Fibroblast of lung (primary cell): Measurements from ENCODE around the gene SCTR. TPM values are rescaled to one million over a fixed set of nuclear protein-coding genes. Genes with fewer than 3 reads are reported as not detected.

ENCODE experiments used
- DNase-seq, 2 donors: peaks; one replicate each; pipeline versions ENCODE4 v3.0.0 to v3.0.0-alpha.2; 2010; ENCODE audit warnings: low read depth in 2 of 2
- H2AFZ ChIP-seq: 2 replicates; pipeline ENCODE4 v1.5.1; 2012; ENCODE audit warnings: low read length, control low read depth, inconsistent platforms
- H3K27ac ChIP-seq: 2 replicates; pipeline ENCODE4 v1.5.1; 2011; ENCODE audit warnings: low read length, control low read depth; ENCODE audit not compliant: insufficient read depth
- H3K27me3 ChIP-seq: 2 replicates; pipeline ENCODE4 v1.5.1; 2011; ENCODE audit warnings: mild to moderate bottlenecking, low read length; ENCODE audit not compliant: control insufficient read depth, insufficient read depth
- H3K36me3 ChIP-seq: 2 replicates; pipeline ENCODE4 v1.5.1; 2011; ENCODE audit warnings: low read length; ENCODE audit not compliant: control insufficient read depth, insufficient read depth
- H3K4me1 ChIP-seq: 2 replicates; pipeline ENCODE4 v1.5.1; 2011; ENCODE audit warnings: low read length; ENCODE audit not compliant: control insufficient read depth, insufficient read depth; ENCODE audit errors: extremely low read depth
- H3K4me2 ChIP-seq: 2 replicates; pipeline ENCODE4 v1.5.1; 2011; ENCODE audit warnings: low read length, control low read depth; ENCODE audit not compliant: insufficient read depth; ENCODE audit errors: extremely low read depth
- H3K4me3 ChIP-seq, 4 experiments: fragments of 200-600 bp in 1 of 4; sonication (generic) in 1 of 4; replicated peaks in 1 of 4; 2 replicates each; pipeline ENCODE4 v1.5.1; 2011 to 2016; ENCODE audit warnings: low read length in 4 of 4, low read depth in 3 of 4, mild to moderate bottlenecking in 3 of 4, control low read depth in 2 of 4, inconsistent platforms in 1 of 4, mixed read lengths in 1 of 4; ENCODE audit not compliant: insufficient read depth in 1 of 4; ENCODE audit errors: control extremely low read depth in 1 of 4
- H3K79me2 ChIP-seq: 2 replicates; pipeline ENCODE4 v1.5.1; 2012; ENCODE audit warnings: mild to moderate bottlenecking, low read length, inconsistent platforms; ENCODE audit not compliant: control insufficient read depth, insufficient read depth
- H3K9ac ChIP-seq: 2 replicates; pipeline ENCODE4 v1.5.1; 2011; ENCODE audit warnings: mild to moderate bottlenecking, low read length, control low read depth; ENCODE audit not compliant: insufficient read depth
- H3K9me3 ChIP-seq: 2 replicates; pipeline ENCODE4 v1.5.1; 2012; ENCODE audit warnings: low read depth, low read length; ENCODE audit not compliant: control insufficient read depth, insufficient read depth
- H4K20me1 ChIP-seq: 2 replicates; pipeline ENCODE4 v1.5.1; 2011; ENCODE audit warnings: low read length; ENCODE audit not compliant: control insufficient read depth, insufficient read depth; ENCODE audit errors: extremely low read depth
- EZH2 ChIP-seq: IDR thresholded peaks from 2 replicates; pipeline ENCODE4 v1.5.1; 2012; ENCODE audit warnings: low read length, control low read depth, mild to moderate bottlenecking; ENCODE audit errors: missing control alignments
- polyA plus RNA-seq, 2 donors: library from polyadenylated mRNA; depleted of rRNA in 1 of 2; stranded (reverse) in 1 of 2; unstranded in 1 of 2; fragments of >200 nt; gene quantifications; 2 replicates each; pipeline ENCODE4 v1.2.1, GENCODE V29; 2011 to 2012; ENCODE audit warnings: missing spikeins in 1 of 2
- total RNA-seq: library from RNA; depleted of rRNA; stranded (reverse); fragments of >200 nt; gene quantifications from 2 replicates; pipeline ENCODE4 v1.2.1, GENCODE V29; 2014
- TF ChIP-seq, protein P1 (sequence below), 2 donors: IDR thresholded peaks in 1 of 2; conservative IDR thresholded peaks in 1 of 2; 1 replicate in 1 of 2; 2 replicates in 1 of 2; pipeline ENCODE4 v1.5.1; 2011 to 2012; ENCODE audit warnings: low read length in 2 of 2, control low read depth in 1 of 2, inconsistent platforms in 1 of 2, low read depth in 1 of 2, mild to moderate bottlenecking in 1 of 2

SCTR gene
- total and polyA plus RNA-seq, 2 donors (not counting 1 experiment from before 2014, with no cell fraction given): not detected

DNA sequence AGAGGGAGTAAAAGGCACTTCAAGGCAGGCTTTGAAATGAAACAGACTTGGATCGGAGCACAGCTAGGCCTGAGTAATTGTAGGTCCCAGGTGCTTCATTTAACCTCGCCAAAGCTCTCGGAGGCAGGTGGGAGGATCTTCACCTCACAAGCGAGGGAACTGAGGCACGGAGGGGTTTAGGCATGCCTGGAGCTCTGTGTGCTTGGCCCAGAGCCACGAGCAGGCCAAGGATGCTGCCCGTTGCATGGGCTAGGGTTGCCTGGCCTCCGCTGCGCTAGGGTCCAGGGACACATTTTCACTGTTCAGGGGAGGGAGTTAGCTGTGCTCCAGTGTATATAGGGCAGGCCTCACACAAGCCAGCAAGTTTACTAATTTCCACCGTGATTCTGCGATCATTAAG lies 81.4 kb downstream of the SCTR start:
- Histone ChIP-seq H3K79me2 (no peaks in the 10 kb centered on the region), H2AFZ (no peak overlapping the region), H3K36me3 (no peaks in the 10 kb centered on the region), H3K27ac (no peak overlapping the region), H3K4me2 (no peak overlapping the region), H3K9ac (no peak overlapping the region), H4K20me1 (no peaks in the 10 kb centered on the region), H3K27me3 (peaks cover 7% of the 10 kb centered on the region), H3K9me3 (no peaks in the 10 kb centered on the region), H3K4me3 (no peak overlapping the region), H3K4me1 (no peaks in the 10 kb centered on the region)
- TF ChIP-seq, protein P1, sequence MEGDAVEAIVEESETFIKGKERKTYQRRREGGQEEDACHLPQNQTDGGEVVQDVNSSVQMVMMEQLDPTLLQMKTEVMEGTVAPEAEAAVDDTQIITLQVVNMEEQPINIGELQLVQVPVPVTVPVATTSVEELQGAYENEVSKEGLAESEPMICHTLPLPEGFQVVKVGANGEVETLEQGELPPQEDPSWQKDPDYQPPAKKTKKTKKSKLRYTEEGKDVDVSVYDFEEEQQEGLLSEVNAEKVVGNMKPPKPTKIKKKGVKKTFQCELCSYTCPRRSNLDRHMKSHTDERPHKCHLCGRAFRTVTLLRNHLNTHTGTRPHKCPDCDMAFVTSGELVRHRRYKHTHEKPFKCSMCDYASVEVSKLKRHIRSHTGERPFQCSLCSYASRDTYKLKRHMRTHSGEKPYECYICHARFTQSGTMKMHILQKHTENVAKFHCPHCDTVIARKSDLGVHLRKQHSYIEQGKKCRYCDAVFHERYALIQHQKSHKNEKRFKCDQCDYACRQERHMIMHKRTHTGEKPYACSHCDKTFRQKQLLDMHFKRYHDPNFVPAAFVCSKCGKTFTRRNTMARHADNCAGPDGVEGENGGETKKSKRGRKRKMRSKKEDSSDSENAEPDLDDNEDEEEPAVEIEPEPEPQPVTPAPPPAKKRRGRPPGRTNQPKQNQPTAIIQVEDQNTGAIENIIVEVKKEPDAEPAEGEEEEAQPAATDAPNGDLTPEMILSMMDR (conservative IDR thresholded peaks at IDR 0.05 in 1 of 2, IDR thresholded peaks at IDR 0.05 in 1 of 2; ENCODE audit: low read depth in 1 of 2, low read length in 2 of 2): no peak
- no peak for TF ChIP-seq EZH2
- DNase-seq: no peak

DNA sequence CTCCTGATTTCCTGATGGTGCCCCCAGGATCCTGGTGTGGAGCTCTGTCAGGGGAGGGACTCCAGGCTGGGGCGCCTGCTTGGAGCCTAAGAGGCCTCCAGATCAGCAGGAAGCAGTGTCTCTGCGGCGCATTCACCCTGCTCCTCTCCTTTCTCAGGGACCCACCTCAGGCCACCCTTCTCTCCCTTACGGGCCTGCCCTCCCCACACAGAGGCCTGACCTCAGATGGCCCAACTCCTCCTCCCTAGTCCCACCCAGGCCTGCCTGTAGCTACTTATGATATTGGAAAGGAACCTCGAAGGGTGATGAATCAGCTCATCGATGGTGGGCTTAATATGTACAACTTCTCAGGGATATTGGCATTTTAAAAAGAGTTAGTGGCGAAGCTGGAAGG lies 82.1 kb downstream of the SCTR start:
- no peaks in the 10 kb centered on the region for H3K9me3 ChIP-seq
- no peaks in the 10 kb centered on the region for H3K4me1 ChIP-seq
- H3K9ac ChIP-seq: no peak overlapping the region
- H3K4me3 ChIP-seq: no peak overlapping the region
- no peaks in the 10 kb centered on the region for H3K36me3 ChIP-seq
- H3K27ac ChIP-seq: no peak overlapping the region
- no peak overlapping the region for H3K4me2 ChIP-seq
- H3K27me3 ChIP-seq: peaks cover 7% of the 10 kb centered on the region
- TF ChIP-seq, protein P1 (conservative IDR thresholded peaks at IDR 0.05 in 1 of 2, IDR thresholded peaks at IDR 0.05 in 1 of 2; ENCODE audit: low read depth in 1 of 2, low read length in 2 of 2): no peak
- no peak for TF ChIP-seq EZH2
- no peaks in the 10 kb centered on the region for H4K20me1 ChIP-seq
- H3K79me2 ChIP-seq: no peaks in the 10 kb centered on the region
- DNase-seq: no peak
- H2AFZ ChIP-seq: no peak overlapping the region

DNA sequence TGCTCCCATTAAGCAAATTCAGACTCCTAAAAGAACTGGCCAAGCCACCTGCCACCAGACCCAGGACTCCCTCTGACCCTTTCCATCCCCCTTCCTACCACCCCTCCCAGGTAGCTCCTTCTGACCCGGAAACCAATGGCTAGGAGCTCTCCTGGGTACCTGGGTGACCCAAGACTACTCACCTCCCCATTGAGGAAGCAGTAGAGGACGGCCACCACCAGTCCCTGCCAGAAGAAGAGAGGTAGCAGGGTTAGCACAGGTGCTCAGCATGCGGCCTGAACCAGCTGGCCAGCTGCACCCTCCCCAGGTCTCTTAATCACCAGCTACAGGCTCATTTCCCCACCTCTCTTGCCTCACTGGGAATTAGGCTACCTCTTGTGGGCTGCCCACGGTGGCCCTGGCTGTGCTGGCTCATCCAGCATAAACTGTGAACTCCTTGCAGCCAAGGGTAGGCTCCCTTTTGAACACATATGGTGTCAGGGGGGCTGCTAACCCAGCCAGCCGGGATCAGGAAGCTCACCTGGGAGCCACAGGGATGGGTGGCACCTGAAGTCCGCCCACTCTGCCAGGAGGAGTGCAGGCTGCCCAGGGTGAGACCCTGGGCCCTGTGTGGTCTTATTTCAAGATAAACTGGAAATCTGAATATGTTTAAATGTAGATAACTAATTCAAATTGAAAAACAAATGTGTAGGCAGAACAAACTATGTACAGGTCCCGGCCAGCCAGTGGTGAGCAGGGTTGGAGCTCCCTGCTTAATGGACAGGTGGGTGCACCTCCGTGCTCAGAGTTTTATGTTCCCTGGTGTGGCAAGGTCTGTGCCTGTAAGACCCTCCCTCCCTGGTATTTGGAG lies 82.7 kb downstream of the SCTR start:
- H3K4me2 ChIP-seq: no peak overlapping the region
- H3K79me2 ChIP-seq: no peaks in the 10 kb centered on the region
- no peak overlapping the region for H3K4me3 ChIP-seq
- DNase-seq: no peak
- H3K4me1 ChIP-seq: no peaks in the 10 kb centered on the region
- peaks cover 6% of the 10 kb centered on the region for H3K27me3 ChIP-seq
- no peaks in the 10 kb centered on the region for H3K9me3 ChIP-seq
- H2AFZ ChIP-seq: no peak overlapping the region
- H3K27ac ChIP-seq: no peak overlapping the region
- H3K9ac ChIP-seq: no peak overlapping the region
- no peak for TF ChIP-seq EZH2
- TF ChIP-seq, protein P1 (conservative IDR thresholded peaks at IDR 0.05 in 1 of 2, IDR thresholded peaks at IDR 0.05 in 1 of 2; ENCODE audit: low read depth in 1 of 2, low read length in 2 of 2): no peak
- no peaks in the 10 kb centered on the region for H4K20me1 ChIP-seq
- no peaks in the 10 kb centered on the region for H3K36me3 ChIP-seq
